HG03280 (cell line): Measurements from ENCODE around the gene MYO16.

ENCODE experiments used
- ATAC-seq: cut with Tn5 transposase; IDR thresholded peaks from one replicate; pipeline ENCODE4 v1.9.1; 2021; ENCODE audit warnings: mild to moderate bottlenecking, moderate library complexity; ENCODE audit not compliant: unreplicated experiment

MYO16 gene

DNA sequence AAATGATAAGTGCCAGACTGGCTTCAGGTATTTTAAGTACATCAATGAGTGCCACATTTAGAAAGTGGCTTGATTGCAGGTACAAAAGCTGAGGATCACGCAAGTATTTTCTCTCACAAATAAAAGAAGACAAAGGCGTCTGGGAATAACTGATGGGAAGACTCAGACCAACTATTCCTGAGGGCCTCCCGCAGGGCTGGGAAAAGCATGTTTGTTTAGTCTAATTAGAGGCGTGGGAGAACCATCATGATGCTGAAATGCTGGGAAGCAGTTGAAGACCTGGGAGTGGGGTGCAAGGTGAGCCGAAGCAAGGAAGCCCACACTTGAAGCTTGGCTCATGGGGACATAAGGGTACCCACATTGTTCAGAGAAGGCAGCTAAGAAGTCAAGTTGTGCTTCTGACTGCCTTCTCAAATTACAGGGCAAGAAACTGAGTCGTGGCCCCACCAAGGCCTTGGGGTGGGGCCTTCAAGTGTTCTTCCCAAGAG, 536.0 kb downstream of the MYO16 start:
- no peak for ATAC-seq

DNA sequence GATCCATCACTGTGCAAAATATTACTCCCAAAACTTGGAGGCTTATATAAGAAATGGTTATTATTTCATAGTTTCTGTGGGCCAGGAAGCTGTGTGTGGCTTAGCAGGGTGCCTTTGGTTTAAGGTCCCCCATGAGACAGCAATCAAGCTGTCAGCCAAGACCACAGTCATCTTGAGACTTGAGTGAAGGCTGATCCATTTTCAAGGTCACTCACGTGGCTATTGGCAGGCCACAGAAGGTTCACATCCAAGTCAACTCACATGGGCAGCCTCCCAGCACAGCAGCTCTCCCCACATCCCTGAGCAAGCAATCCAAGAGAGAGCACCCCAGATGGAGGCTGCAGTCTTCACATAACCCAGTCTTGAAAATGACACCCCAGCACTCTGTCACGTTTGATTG, 537.4 kb downstream of the MYO16 start:
- ATAC-seq: no peak

DNA sequence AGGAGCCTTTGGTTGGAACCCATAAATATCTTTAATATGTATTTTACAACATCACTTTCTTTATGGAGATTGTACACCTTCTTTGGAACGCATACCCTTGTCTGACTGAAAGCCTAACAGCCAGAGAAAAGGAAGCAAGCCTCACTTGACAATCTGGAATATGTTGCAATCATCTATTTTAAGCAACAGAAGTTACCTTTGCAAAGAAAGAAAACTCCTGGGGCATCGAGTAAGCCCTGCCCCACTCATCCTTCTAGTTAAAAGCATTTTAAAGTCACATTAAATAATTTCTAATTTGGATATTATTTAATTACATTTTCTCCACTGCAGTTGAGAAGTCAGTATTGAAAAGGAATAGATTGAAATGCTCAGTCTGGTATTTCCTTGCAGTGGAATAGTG, 542.7 kb downstream of the MYO16 start:
- ATAC-seq: no peak

DNA sequence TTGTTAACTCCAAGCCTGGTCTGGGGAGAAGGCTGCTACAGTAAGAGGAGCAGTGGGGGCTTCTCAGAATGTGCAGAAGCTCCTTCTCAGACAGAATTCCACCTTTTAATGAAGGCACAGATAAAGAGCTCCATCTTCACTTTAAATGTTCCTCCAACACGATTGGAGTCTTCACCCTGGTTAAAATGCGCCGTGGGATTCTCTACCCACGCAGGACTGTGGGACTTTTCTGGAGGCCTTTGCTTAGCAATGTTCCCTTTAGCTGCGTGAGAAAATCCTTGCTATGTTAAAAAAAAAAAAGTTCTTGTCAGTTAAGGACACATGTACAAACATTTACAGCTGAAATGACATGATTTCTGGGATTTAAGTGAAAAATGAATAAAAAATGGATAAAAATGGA, 546.3 kb downstream of the MYO16 start:
- no peak for ATAC-seq

DNA sequence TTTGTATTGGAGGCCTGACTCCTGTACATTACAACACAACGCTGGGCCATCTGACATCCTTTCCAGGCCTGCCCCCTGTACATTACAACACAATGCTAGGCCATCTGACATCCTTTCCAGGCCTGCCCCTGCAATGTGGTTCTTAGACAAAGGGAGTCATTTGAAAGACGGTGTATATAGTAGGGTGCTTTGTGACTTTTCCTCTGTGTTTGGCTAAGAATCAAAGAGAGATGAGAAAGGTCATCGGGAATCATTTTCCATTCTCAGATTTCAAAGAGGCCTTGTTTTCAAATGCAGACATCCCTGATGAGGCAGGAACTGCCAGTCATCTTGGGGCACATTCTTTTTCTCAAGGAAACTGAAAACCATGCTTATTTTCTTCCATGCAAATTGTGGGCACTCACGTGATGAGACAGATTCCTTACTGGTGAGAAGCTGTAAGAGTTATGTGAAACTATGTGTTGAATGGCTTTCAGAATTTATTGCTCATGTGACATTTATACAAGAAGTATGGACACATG, 551.6 kb downstream of the MYO16 start:
- ATAC-seq: no peak

DNA sequence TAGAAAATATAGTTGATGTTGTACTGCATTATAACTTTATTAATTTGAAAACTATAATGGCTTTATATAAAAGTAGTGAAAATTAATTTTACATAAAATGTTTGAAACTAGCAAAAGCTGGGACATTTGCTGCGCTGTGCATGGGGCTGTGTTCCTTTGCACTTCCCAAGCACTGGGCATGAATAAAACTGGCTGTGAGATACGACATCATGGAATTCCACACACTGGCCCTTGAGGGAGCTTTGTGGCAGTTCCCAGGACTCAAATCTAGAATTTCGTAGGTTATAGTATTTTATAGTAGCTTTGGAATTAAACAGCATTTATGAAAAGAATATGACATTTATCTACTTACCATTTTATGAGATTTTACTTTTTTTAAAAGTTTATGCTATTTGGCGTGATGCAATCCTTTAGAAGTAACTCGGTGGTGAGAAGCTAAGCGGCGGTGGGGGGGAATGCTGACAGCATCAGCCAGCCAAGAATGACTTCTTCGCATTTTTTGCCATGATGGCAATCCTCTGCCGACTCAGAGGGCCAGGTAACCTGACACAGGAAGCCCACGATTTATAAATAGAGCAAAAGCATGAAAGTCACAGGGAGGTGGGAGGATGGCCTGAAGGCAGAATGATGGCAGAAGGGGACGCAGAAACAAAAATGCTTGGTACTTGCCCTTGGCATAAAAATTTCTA, 553.5 kb downstream of the MYO16 start:
- no peak for ATAC-seq

DNA sequence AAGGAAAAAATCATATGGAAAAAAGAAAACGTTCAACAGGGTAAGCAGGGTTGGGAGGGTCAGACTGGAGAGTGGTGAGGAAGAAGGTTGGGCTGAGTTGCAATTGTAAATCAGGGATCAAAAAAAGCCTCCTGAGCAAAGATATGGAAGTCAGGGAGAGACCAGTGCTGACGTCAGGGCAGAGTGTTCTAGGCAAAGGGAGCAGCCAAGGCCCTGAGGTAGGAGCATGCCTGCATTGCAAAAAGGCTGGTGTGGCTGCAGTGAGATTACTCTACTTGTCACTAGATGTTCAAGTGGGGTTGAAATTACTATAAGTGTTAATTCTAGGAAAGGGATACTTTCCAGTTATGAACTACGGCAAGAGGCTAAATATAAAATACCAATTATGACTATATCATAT, 562.0 kb downstream of the MYO16 start:
- no peak for ATAC-seq

DNA sequence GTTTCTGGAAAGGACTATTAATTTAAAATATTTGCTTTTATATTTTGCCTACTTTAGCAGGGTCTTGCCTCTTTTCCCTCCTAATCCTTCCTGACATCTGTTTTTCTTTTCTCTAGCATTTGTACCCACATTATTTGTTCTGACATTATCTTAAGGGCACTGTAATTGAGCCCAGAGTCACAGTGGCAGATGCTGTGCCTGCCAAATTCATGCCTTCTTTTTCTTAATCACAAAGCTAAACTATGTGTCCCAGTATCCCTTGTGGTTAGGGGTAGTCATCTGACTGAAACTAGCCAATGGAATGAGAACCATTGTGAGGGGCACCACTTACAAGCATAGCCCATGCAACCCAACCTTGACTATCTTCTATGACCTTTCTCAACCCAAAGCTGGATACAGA, 562.9 kb downstream of the MYO16 start:
- ATAC-seq: no peak

DNA sequence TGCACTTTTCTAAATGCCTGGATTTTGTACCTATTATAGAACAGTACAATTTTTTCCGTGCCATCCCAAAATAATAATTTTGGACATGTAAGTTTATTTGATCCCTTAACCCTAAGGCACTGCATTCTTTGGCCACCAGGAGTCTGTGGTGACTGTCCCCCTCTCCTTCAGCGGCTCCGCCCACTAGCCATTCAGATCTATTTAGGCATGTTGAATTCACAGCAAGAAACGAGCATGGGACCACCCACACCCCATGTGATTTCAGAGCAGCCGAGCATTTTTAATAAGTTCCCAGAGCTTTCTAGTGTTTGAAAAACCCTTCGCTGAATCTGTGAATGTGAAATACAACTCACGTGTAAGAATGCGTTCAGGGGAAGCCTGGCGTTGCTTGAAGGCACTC, 567.5 kb downstream of the MYO16 start:
- ATAC-seq: no peak

DNA sequence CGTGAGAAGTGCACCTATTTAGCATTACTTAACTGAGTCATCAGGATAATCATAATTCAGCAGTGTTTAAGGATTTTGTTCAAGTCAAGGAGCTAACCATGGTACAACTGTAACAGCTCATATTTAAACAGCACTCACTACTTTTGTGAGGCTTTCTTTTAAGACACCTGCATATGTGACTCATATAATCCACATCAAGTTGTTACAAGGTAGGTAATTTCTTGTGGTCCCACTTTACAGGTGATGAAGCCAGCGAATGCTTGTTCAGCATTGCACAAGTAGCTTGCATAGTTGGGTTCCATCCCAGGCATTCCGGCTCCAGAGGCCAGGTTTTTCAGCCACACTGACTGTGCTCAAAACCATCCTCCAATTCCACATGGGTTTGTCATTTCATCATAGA, 569.2 kb downstream of the MYO16 start:
- no peak for ATAC-seq

DNA sequence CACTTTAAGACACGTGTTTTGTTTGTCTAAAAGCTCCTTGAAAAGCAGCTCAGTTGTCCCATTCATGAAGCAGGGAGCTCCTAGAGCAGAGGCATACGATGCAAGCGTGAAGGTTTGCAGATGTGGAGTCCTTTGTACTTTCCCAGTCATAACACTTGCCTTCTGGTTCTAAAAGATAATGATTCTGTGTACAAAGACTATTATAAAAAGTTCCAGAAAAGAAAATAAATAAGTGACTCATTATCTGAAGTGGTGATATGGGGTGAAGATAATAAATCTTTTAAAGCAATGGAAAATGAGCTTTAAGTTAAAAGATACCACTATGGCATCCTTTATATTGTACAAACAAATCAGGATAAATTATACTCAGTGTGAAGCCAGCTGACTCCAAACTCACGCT, 569.9 kb downstream of the MYO16 start:
- ATAC-seq: no peak

DNA sequence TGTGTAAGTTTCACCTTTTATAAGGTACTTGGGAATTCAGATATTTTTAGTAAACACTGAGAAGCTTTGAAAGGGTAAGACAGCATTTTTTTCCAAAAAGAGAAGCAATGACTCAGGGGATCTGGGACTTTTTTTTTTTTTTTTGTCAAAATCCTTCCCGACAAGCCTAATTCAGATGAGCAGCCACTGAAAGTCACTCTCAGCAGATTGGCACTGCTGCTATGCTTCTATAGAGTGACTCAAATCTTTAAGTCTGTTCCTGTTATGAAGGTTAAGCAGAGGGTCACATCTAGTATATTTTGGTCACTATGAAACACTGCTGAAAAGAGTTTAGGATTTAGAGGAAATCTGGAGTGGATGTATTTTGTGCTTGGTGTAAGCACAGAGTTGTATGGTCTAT, 571.1 kb downstream of the MYO16 start:
- no peak for ATAC-seq

DNA sequence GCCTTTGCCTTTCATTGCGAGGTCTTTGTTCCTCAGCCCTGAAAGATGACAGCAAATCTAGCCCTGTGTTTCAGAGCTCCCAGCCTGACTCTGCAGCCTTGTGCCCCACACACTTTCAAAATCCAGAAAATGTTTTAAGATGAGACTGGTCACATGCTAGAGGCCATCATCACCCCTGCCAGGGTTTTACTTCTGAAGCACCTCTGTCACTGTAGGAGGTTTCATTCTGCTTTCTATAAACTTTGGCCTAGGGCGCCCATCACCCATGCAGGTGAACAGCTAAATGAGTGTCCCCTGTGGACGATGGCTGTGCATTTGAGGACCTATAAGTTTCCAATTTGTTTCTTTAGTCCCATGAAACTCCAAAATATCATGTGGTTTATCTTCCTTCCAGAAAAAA, 574.2 kb downstream of the MYO16 start:
- ATAC-seq: no peak

DNA sequence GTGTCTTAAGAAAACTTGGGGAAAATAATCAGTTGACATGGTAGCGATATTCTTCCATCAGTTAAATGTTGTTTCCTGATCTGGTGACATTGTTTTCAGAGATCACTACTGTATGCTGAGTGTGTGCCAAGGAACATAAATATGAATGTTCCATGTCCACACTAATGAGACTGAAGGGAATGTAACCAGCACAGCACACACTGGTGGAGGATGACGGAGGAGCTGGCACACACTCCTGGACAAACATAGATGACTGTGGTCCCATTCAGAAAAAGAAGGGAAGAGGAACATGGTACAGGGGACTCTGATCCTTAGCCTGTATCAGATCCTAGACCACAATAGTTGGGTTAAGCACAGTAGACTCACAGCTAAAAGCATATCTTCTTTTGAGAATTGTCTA, 574.8 kb downstream of the MYO16 start:
- ATAC-seq: no peak

DNA sequence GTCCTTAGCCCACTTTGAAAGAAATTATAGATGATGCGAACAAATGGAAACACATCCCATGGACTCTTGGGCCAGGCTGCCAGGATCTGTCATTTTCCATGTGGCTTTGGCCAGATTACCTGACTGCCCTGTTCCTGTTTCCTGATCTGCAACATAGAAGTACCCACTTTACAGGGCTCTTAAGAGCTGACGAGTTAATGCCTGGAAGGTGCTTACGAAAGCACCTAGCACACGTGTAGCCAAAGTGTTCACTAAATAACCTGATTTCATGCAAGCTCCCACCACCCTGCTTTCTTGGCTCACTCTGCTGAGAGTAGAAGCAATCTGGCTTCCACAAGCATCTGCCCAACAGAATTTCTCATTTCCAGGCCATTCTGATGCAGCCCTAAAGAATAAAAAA, 575.2 kb downstream of the MYO16 start:
- ATAC-seq: no peak

DNA sequence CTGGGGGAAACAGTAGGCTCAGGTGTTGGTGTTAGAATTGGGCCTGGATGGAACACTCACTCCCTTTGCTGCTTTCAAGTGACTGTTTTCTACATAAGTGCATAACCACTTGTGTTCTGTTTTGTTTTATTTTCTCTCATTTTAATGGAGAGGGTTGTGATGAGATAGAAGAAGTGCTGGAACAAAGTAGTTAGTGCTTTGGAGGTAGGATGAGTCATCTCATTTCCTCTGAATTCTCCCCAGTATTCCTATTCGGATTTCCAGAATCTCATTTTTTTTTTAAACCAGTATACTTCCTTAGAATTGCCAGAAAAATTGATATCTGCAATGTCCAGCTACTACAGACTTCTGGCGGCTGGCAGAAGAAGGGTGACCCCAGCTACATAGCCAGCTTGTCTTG, 575.9 kb downstream of the MYO16 start:
- ATAC-seq: no peak

DNA sequence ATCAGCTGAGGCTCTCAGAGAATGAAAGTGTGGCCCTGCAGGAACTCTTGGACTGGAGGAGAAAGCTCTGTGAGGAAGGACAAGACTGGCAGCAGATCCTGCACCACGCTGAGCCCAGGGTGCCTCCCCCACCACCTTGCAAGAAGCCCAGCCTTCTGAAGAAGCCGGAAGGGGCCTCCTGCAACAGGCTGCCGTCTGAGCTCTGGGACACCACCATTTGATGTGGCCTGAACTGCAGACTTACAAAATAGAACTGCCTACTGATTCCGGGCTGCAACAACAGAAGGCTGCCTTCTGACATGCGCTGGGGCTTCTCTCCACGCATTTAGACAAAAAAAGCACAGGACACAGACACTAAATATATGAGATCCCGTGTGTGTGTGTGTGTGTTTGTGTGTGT, 577.2 kb downstream of the MYO16 start:
- ATAC-seq: no peak

DNA sequence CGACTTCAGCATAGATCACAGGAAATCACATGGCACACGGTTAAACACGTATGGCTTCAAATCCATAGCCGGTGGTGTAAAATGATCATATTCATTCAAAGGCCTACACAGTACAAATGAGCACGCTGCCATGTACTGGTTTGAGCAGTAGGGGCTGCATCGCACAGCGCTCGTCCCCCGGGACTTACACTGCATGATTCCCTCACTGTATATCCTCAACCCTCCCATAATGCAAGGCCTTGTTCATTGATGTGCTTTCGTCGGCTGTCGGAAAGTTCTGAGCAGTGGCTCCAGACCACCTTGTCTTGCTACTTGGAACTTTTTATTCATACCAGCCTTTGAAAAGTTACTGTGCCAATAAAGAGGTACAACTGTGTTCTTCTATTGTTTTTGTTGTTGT, 578.2 kb downstream of the MYO16 start:
- ATAC-seq: no peak

DNA sequence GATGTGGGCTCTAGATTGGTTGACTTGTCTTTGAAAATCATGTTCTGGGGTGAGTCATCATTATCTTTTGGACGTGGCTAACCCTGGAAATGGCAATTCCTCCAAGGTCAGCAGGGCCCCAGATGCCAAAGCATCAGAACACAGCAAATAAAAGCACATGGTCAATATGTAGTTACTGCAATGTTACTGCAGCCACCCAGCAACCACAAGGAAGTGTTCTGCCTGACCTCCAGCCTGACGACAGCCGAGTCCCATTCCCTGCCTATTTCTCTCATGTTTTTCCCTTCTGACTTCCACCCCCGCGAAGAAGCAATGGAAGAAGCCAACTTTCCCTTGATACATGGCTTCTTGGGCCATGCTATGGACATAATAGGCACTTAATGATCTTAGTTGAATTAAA, 579.1 kb downstream of the MYO16 start:
- ATAC-seq: no peak

DNA sequence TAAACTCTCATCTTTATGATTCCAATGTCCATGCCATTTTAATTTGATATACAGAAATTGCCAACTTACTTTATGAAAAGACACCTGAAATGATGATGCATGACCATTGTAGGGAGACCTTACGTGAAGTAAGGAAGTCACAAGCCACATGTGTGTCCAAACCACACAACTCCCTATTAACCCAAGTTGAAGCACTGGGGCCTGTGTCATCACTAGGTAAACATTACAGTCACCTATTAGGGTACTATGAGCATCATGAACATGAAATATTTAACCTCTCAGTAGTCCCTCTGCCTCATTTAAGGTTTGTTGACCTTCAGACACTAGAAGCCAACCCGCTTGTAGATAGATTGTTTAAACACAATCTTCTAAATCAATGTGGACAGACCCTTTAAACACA, 580.1 kb downstream of the MYO16 start:
- no peak for ATAC-seq

DNA sequence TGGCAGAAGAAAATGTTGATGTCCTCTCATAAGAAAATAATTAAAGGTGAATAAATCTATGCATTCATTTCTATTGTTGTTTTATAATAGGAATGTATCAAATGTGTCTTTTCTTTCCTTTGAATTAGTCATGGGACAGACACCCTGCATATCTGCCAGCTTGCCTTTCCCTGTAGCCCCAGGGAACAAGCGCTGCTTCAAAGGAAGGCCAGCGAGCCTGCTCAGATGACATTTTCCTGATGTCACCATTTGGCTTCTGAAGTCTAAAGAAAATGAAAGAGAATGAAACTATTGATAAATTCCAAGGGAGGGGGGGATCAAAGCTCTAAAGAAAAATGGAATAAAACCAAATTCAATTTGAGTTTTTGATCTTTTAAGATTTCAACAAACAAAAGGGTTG, 582.2 kb downstream of the MYO16 start:
- no peak for ATAC-seq

DNA sequence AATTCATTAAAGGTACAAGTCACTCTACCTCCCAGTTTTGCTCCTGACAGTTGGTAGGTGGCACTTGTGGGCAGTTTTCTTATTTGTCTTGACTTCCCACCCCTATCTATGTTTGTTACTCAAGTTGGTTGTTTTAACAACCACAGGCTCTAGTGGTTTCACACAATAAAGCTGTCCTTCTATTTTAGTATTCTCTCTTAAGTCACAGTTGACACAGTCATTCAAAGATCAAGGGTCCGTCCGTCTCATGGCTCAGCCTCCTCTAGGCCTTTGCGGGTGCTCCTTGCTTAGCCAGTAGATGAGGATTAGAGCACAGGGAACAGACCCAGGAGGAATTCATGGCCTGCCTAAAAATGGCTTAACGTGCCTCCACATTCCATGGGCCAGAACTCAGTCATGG, 583.2 kb downstream of the MYO16 start:
- no peak for ATAC-seq

DNA sequence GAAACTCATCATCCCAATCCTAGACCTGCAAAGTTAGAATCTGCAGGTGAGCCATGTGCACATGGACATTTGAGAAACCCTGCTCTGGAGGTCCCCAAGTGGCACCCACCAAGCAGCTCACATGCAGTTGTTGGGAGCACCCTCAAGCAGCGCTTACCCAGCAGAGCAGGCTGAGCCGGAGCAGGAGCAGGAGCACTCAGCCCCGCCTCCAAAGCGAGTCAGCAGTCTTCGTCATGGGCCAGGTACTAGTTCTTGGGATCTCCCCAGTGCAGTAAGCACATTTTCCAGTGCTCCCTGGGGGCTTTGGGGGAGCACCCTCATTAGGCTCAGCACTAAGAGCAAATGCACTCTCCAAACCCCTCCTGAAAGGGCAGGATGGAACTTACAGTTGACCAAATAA, 584.3 kb downstream of the MYO16 start:
- ATAC-seq: no peak
